Ovary (tissue), 3 donors: ENCODE measurements around the gene TRPV3.

Source experiments
- CTCF ChIP-seq, 3 donors: fragments of 450-650 bp in 2 of 3; fragments of 200-600 bp in 1 of 3; IDR thresholded peaks; one replicate each; pipeline versions ENCODE4 v1.5.1 to v1.8.0; 2016 to 2022; ENCODE audit warnings: antibody characterized with exemption in 3 of 3, mild to moderate bottlenecking in 1 of 3
- EP300 ChIP-seq: sonication (generic); formaldehyde crosslinking; IDR thresholded peaks from one replicate; pipeline ENCODE4 v1.6.1; 2017; ENCODE audit warnings: antibody characterized with exemption
- POLR2A ChIP-seq: fragments of 450-650 bp; IDR thresholded peaks from one replicate; pipeline ENCODE4 v1.6.1; 2017; ENCODE audit warnings: antibody characterized with exemption, mild to moderate bottlenecking, moderate library complexity
- donor health status: DM: no; HTN: no; CAD: no.

DNA sequence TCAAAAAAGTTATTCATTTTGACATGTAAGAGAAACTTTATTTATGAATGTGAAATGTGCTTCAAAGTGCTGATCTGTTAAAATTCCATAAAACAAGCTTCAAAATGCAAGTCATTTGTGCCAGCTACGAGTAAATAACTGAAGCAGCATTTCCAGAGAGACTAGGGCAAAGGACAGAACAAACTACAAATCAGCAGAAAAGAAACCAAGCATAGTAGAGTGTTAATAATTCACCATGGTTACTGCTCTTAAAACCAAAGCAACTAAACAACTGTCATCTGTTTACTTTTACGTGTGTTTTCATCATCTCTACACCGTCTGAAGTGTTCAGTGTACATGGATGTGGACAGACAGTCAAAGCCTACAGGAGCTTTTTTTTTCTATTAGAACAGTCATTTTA lies 83.4 kb downstream of the TRPV3 start:
- TF ChIP-seq POLR2A (no peak), CTCF (IDR thresholded peaks at IDR 0.05) (no peak), EP300 (no peak)
